ENCODE measurements around the gene TMEM222. TPM values are rescaled to one million over a fixed set of nuclear protein-coding genes. Genes with fewer than 3 reads are reported as not detected.

Gene TMEM222
- total RNA-seq, 1 donor: 17.3 TPM

DNA sequence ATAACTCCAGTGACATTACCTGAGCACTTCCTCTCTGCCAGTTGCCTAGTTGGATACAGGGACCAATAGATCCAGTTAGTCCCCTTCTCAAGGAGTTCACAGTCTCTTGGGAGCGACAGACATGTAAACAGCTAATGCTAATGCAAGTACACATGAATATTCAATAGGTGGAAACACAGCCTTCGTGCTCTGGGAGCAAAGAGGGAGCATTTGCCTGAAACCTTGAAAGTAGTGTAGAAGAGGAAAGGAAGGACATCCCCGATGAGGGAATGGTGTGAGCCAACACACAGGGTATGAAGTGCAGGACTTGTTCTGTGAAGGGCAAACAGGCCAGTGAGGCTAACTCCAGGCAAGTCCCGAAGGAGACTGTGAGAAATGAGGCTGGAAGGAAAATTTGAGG is 3.8 kb upstream of the TMEM222 start:
- no peak for DNase-seq (ENCODE audit: low read depth)
- no peak overlapping the region for H3K4me3 ChIP-seq (ENCODE audit: low read depth, low read length)
- no peak for TF ChIP-seq CTCF (IDR thresholded peaks at IDR 0.05; ENCODE audit: insufficient read depth, low read depth, low read length)

DNA sequence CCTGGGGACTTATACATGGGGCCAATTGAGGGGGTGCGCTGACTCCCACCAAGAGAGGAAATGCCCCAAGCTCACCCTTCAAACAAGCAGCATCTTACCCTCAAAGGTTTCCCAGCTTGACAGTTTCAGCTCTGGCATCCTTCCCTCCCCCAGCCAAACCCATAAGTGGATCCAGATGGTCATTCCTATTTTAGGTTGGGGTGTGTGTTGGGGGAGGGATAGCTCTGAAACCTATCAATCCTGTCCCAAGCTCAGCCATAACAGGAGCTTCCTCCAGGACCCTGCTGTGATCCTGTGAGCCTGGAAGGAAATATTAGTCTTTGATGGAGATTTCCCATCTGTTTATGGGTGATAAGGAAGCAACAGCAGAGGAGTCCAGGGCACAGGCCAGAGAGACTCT is 3.4 kb upstream of the TMEM222 start:
- DNase-seq (ENCODE audit: low read depth): no peak
- H3K4me3 ChIP-seq (ENCODE audit: low read depth, low read length): no peak overlapping the region
- no peak for TF ChIP-seq CTCF (IDR thresholded peaks at IDR 0.05; ENCODE audit: insufficient read depth, low read depth, low read length)

- TF ChIP-seq CTCF (IDR thresholded peaks at IDR 0.05; ENCODE audit: insufficient read depth, low read depth, low read length): no peak
- peak overlapping the region; percentile 100 for H3K4me3 ChIP-seq (ENCODE audit: low read depth, low read length)
- DNase-seq (ENCODE audit: low read depth): no peak
Observed at GRCh38 chr1:27322569-27323240, 742 bp downstream of the TMEM222 start.

GRCh38 chr1:27325286-27325685 is 3.3 kb downstream of the TMEM222 start:
- H3K4me3 ChIP-seq (ENCODE audit: low read depth, low read length): no peak overlapping the region
- no peak for TF ChIP-seq CTCF (IDR thresholded peaks at IDR 0.05; ENCODE audit: insufficient read depth, low read depth, low read length)
- no peak for DNase-seq (ENCODE audit: low read depth)

- no peak for TF ChIP-seq CTCF (IDR thresholded peaks at IDR 0.05; ENCODE audit: insufficient read depth, low read depth, low read length)
- DNase-seq (ENCODE audit: low read depth): no peak
- H3K4me3 ChIP-seq (ENCODE audit: low read depth, low read length): no peak overlapping the region
Observed at GRCh38 chr1:27327964-27328363, 6.0 kb downstream of the TMEM222 start.

GRCh38 chr1:27330786-27331185 is 8.8 kb downstream of the TMEM222 start:
- no peak for TF ChIP-seq CTCF (IDR thresholded peaks at IDR 0.05; ENCODE audit: insufficient read depth, low read depth, low read length)
- no peak for DNase-seq (ENCODE audit: low read depth)
- H3K4me3 ChIP-seq (ENCODE audit: low read depth, low read length): no peak overlapping the region

- no peak overlapping the region for H3K4me3 ChIP-seq (ENCODE audit: low read depth, low read length)
- no peak for TF ChIP-seq CTCF (IDR thresholded peaks at IDR 0.05; ENCODE audit: insufficient read depth, low read depth, low read length)
- DNase-seq (ENCODE audit: low read depth): no peak
Observed at GRCh38 chr1:27331426-27331825, 9.5 kb downstream of the TMEM222 start.
